NCI-H146 treated with DMSO at 0.1 percent for 48 hours (cell line): Measurements from ENCODE around the gene SLC8A1.

Source experiments
- DNase-seq: peaks from one replicate; lab custom pipeline; 2025; ENCODE audit not compliant: unreplicated experiment; lab: John Stamatoyannopoulos, UW

SLC8A1 gene

DNA sequence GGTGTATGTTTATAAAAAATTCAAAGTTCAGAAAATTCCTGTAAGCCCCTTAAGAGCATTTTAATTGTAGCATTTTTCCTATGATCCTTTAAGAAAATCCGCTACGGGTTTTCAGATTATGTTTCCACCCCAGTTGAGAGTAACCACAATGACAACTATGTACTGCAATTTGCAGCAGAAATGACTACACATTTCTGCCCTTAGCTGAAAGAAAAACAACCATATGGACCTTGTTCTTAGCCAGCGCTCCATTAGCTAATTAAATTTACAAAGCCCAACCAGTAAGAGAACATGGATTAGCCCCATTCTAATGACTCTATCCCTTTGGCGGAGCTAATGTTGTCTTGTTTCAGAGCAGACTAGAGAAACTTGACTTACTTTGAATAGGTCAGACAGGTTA lies 247.6 kb downstream of the SLC8A1 start:
- no peak for DNase-seq

DNA sequence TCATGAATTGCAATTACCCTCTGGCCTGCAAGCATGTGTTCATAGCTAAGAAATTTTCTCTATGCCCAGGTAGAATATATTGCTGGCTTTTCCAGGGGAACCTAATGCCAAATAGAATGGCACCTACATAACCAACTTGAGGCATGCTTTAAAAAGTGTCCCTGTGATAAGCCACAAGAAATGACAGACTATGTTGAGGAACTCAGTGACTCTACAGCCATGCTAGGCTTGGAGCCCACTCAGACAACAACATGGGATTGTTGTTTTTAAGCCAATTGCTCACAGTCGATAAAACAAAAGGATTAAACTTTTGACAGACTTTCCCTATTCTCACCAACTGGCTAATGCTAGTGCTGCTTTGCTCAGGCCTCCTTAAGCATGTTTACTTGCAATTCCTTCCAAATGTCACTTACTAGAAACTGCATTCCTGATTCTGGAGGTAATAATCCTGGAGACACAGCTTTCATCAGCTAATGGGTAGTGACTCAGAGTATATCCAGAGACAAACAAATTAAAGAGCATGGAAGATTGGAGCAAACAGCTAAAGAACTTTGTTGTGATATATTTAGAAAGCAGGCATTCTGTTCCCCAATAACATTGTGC lies 249.0 kb downstream of the SLC8A1 start:
- DNase-seq: no peak

DNA sequence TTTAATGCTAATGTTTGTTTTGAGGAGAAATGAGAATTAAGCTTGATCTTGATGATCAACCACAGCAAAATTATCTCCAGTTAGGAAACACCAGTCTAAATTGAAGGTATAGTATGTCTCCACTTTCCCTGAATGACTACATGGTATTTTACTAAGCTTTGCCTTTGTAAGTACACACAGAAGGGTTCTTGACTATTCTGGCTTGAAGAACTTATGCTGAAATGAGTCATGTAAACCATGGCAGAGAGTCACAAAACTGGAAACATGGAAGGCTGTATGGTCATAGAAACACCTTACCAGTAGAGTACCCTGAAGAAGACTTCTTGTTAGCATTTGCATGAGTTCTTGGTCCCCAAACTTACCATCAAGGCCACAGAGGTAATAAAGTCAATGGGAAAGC lies 250.5 kb downstream of the SLC8A1 start:
- no peak for DNase-seq

DNA sequence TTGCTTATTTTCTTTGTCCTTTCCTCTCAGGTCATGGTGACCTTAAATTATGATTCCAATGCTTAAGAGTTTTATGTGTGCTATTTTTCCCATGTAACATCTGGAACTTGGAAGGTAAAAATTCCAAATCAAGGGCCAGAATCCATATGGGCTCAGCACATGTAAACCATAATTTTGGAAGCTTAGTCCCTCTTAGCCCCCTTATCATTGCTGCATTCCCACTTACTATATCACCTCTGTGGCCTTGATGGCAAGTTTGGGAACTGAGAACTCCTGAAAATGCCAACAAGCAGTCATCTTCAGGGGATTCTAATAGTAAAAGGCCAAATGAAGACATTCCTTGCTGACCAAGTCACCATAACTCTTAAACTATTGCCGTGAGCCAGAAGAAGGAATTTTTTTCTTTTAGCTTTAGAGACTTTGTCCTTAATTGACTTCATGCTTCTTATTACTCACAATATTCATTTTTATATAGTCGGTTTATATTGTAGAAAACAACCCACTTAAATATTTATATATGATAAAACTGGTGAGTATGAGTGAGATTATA lies 251.4 kb downstream of the SLC8A1 start:
- DNase-seq: no peak

DNA sequence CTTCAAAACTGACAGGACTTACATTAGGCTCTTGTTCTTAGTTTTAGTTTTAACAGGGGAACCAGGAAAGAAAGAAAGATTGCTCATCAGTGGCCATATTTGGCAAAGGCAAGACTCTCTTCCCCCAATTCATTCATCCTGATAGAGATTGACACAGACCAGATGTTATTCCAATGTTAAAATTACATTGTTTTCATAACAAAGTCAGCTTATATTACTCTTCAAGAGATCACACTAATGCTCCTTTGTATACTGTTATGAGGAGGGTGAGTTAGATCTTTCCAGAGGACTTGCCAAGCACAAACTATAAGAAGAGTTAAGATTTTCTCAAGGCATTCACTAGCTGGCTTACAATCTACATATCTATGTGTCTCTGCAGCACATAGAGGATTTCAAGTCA lies 252.1 kb downstream of the SLC8A1 start:
- no peak for DNase-seq

DNA sequence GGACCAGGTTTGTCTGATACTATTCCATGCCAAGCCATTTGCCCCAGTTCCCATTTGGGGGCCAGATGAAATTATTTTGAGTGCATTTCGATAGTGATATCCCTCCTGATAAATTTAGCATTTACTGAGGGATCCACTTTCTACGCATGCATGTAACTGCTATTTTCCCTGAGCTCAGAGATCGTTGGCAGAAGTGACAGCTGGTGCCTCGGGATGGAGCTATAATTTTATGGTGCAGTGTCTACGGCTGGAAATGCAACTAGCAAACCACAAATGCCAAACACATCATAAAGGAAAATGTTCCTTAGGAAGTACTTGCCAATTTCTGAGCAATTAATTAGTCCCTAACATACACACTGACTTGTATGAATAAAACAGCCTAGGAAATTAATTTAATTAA lies 254.8 kb downstream of the SLC8A1 start:
- DNase-seq: no peak

DNA sequence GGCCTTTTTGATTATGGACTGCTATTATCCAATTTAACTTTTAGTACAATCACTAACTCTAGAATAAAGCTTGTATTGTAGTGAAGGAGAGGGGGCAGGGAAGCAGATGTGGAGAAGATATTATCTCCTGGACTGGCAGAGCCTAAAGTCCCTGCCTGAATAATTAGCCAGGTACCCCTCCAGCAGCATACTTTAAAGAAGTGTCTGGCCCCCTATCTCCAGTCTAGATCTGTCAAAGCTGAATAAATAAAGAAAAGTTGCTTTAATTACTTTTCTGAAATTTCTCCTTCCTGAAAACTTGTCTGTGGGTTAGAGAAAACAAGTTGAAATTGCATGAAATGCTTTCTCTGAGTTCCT lies 258.2 kb downstream of the SLC8A1 start:
- DNase-seq: no peak

DNA sequence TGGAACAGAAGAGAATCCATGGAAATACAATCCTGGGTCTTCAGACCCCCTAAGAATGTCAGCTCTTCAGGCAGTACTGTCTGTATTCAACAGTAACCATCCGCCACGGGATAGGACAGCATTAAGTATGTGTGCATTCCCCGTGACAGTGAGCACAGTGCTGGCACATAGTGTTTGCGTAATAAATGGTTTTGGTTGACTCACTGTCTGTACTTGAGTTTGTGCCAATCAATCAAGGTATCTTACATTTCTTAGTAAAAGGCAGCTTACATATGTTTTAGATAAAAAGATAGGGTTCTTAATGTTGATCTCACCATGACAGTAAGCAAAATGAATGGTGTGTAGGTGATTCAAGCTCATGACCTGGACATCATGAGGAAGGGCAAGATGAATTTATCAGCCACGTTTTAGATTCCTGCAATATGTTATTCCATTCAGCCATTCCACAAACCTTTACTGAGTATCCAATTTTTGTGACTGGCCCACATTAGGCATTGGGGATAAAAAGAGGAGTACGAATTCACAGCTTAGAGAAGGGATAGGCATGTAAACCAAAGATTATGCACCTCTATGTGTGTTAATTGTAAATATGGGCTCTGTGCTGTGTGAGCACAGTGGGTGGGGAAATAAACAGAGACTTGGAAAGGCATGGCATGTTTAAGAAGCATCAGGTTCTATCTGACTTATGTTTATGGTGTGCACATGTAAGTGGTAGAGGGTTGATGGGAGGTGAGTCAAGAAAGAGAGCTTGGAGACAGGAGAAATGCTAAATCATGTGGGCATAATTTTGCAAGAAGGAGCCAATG lies 258.8 kb downstream of the SLC8A1 start:
- DNase-seq: no peak

DNA sequence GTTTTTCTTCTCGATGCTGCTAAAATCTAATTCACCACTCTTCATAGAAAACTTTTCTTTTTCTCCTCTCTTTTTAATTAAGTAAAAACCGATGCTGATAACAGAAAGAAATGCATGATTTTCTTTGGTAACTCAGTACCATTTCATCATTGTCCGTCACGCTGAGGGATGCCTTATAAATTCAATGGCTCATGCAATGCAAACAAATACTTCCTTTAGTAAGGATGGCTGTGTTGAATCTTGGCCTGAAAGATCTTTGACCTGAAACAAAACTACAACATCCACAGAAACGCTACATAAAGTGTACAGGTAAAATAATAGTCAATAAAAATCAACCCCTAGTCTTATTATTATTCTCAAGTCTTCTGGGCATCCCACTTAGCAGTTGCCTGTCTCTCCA lies 261.4 kb downstream of the SLC8A1 start:
- no peak for DNase-seq

DNA sequence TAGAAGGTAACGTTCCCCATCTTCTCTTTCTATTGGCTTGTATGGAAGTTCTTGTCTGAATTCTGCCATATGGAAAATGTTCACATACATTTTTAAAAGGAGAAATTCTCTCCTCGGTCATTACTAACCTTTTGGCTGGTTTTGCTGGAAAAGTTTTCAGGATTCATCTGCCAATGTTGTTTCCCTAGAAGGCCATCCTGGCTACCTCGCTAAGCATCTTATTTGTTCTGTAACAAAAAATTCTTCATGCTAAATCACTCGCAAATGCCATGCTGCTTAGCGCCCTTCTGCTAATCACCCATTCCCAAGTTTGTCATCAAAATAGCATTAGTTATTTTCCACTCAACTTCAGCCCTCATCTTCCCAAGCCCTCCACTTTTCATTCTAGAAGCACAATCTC lies 262.0 kb downstream of the SLC8A1 start:
- no peak for DNase-seq

DNA sequence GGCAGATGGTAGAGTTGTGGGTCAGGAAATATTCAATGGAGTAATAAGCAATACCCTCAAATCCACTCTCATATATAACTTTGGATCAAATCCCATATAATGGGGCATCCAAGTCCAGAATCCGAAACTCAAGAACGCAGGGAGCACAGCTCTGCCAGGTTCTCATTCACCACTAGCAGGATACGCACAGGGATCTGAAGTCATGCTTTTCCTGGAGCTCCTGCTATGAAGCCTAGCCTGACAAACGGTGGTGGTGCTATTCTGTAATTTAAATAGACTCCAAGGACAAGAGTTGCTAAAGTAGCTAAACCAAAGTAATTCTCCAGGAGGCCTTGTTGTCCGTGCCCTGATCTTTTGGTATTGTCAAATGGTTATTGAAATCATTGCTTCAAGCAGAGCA lies 264.8 kb downstream of the SLC8A1 start:
- no peak for DNase-seq

DNA sequence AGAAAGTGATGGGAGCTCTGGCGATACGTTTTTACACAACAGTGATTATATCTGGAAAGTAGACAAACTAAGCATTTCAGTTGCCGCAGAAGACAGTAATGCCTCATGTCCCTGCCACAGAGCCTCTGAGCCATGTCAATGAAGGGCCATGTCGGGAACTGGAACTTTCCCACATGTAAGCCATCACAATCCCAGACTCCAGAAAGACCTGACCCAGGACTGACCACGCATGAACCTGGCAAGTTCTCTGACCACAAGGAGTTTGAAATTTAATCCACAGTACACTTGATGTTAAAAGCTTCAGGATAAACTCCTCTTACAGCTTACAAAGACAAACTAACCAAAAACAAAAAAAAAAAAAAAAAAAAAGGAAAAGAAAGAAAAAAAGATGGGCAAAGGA lies 267.3 kb downstream of the SLC8A1 start:
- no peak for DNase-seq

DNA sequence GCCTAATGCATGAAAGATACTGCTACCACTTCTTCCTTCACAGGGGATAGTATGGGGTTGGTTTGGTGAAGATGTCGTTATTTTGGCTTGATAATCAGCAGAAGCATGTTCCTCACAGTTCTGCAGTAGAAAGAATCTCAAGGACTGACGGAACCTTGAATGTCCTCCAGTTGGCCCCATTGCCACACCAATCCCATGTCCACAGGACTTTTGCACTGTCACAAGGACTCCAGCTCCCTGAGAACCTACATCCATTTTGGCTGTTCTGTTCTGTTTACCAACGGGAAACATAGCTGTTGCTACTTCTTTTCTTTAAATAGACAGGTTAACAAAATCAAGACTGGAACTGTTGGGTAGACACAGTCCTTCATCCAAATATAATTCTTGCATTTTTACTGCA lies 270.0 kb downstream of the SLC8A1 start:
- DNase-seq: no peak

DNA sequence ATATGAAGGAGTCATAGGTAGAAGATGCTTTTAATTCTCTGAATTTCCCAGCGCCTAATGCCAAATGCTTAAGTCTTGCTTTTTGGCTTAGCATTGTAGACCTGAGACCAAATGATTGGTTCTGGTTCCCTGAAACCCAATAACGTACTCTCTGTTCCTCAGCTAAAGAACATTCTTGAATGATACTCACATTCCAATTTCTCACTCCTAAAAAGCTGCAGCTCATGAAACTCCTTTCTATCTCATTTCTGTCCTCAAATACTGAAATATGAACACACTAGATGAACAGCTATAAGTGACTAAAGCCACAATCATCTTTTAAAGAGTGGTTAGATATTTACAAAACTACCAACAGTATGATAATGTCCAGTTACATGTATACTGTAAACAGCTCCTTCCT lies 272.1 kb downstream of the SLC8A1 start:
- DNase-seq: no peak

DNA sequence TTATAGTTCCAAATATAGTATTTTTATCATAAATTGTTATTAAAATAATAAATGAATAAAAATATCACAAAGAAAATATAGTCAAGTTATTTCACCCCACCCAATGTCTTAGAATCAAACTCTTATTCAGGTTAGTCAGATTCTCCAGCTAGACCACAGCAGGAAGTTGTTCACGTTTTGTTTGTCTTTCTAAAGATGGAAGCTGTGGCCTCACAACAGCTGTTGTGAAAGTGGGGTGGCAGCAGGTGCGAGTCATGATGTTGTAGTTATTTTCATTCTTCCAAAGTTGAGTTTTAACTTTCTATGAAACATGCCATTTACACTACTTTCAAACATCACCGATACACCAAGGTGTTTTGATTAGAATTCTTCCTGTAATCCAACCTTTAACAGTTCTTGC lies 272.9 kb downstream of the SLC8A1 start:
- DNase-seq: no peak

DNA sequence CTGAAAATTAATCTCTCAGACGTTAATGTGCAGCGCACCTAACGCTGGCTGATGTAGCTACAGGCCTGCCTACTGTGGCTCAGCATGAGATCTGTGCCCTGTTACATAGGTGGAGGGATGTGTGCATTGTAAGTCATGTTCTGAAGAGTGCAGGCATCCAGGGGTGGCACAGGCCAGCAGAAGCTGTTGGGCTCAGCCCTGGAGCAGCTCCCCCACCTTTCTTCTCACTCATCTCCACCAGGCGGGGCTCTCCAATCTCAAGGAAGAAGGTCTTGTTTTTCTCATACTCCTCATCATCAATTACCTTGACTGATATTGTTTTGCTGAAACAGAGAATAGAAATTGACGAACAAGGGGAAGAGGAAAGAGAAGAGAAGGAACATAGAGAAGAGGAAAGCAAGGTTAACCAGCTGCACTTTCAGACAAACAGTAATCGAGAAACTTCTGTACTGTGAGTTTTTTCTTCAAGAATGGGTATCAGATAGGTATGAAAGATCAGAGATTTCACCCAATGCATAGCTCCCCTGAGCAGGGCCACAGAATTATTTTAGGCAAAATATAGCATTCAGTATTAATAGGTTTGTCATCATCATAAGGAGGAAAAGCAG lies 273.6 kb downstream of the SLC8A1 start:
- no peak for DNase-seq

DNA sequence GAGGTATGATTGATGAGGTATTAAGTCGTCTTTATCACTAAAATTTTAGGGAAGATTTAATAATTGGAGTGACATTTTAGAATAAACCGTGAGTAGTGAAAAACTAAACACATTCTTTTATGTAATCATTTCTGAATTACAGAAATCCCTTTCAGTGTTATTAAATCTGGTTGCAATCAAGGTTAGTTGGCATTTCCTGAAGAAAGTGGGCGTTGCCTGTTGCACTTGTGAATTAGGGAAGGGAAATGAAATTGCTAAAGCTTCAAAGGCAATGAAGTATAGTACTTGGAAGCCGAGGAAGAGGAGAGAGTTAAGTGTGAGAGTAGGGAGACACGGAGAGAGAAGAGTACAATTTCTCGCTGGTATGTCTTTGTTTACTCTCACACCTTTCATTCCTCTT lies 274.5 kb downstream of the SLC8A1 start:
- no peak for DNase-seq

DNA sequence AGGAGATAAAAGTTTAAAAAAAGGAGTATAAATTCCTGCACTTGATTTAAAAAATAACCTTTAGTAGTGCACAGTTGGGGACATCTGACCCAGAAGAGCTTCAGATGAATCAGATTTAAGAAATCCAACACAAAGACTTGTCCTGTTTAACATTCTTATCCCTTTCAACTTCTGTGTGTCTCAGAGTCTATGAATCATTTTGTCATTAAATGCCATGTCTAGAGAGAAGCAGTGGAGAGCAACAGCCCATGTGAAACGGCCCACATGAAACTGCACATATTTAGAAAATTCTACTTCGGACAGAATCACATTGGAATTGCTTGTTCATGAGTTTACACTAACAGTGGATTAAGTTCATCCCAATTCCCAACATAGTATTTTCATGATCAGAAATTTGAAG lies 278.6 kb downstream of the SLC8A1 start:
- no peak for DNase-seq

DNA sequence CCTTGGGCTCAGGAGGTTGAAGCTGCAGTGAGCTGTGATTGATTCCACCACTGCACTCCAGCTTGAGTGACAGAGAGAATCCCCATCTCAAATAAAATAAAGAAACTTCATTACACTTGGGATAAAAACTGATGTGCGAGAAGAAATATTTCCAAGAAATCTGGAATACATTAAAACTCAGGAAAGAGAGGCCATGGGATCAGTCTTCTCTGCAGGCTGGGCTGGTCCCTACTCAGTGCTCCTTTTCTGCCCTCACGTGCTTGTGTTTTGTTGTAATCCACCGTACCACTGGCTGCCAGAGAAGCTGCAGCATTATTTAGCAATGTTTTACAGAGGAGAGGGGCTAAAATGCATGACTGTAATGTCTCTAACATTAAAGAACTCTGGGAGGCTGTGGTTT lies 282.0 kb downstream of the SLC8A1 start:
- no peak for DNase-seq

DNA sequence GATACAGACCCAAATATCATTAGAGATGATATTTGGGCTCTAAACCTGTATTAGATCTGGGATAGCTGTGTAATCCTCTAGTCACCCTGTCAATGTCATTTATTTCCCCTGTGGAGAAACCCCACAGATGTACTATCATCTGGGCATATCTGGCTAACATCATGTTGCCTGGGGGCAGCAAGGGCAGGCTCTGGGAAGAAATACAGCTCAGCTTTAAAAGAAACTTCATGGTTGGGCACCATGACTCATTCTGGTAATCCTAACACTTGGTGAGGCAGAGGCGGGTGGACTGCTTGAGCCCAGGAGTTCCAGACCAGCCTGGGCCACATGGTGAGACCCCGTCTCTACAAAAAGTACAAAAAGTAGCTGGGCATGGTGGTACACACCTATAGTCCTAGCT lies 282.5 kb downstream of the SLC8A1 start:
- DNase-seq: no peak

DNA sequence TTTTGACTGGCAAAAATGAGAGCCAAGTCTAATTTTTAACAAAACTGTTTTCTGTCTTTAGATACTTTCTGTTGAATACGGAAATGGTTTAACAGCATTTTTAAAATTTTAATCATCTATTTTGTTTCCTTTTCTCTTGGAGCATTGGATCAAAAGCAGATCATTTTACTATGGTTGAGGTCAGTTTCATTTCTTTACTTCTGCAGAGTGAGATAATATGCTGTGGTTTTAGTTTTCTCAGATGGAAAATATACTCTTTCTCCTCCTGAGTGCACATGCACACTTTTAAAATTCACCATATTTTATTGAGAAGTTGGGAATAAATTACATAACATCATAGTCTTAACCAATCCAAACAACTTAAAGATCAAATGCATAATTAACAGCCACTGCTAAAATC lies 283.3 kb downstream of the SLC8A1 start:
- DNase-seq: no peak

DNA sequence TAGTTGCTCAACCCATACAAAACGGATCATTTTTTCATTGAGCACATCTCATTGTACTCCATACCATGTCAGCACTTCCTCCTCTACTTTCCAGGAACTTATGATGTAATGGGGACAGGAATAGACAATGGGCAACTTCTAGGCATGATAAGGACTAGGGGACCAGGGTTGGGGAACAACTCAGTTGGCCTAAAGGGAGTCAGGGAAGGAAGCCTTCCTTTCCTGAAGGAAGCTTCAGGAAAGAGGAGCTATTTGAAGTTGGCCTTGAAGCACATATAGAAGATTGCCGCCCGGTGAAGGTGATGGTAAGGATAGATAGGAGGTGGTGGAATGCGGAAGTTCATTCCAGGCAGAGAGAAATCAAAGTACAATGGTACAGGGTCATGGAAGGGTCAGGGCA lies 283.9 kb downstream of the SLC8A1 start:
- no peak for DNase-seq
